ENCODE data around the gene EGLN3. TPM values are rescaled to one million over a fixed set of nuclear protein-coding genes. Genes with fewer than 3 reads are reported as not detected.
A peak's percentile ranks its signal among the peaks of the same experiment; 100 is the strongest.
"Not testable (repeated sequence)": the region's sequence is repeated elsewhere in the genome, so short reads cannot be mapped to it uniquely, and the experiment has no call there.

The EGLN3 gene
- total and polyA plus RNA-seq, 3 donors from 2014 or later, result 2.9 to 3.4 (median 3.0) TPM

- 72 to 80% methylated on average over 6 of the region's 6 CpGs for WGBS, 2 donors
- Histone ChIP-seq H3K36me3 (ENCODE audit: low read depth, missing control alignments) (no peaks in the 10 kb centered on the region), H3K9me3 (no peaks in the 10 kb centered on the region), H3K27me3 (no peaks in the 10 kb centered on the region), H3K4me3 (peak overlapping the region in 1 of 2 donors; percentile 18), H3K4me1 (no peaks in the 10 kb centered on the region), H3K27ac (no peak overlapping the region)
- TF ChIP-seq CTCF (IDR thresholded peaks at IDR 0.05) (no peak), POLR2A (IDR thresholded peaks at IDR 0.05) (no peak)
- intact Hi-C loops (cut with DNase I; ENCODE audit: low total_unique reads), result no loop called here
- no peak for DNase-seq
Observed at GRCh38 chr14:33972583-33973081, 21.8 kb upstream of the EGLN3 start.

- intact Hi-C loops (cut with DNase I; ENCODE audit: low total_unique reads); H3K27ac ChIP-seq; H3K36me3 ChIP-seq (ENCODE audit: low read depth, missing control alignments); H3K9me3 ChIP-seq; H3K4me1 ChIP-seq; H3K4me3 ChIP-seq; H3K27me3 ChIP-seq; DNase-seq: not testable (repeated sequence)
- 96 to 100% methylated on average over 1 of the region's 1 CpG for WGBS, 2 donors
Observed at GRCh38 chr14:33969846-33970245, 19.0 kb upstream of the EGLN3 start.

- H3K27ac ChIP-seq, result no peak overlapping the region
- no peaks in the 10 kb centered on the region for H3K4me1 ChIP-seq
- TF ChIP-seq POLR2A (IDR thresholded peaks at IDR 0.05), result no peak
- TF ChIP-seq CTCF (IDR thresholded peaks at IDR 0.05), result no peak
- 60 to 64% methylated on average over 1 of the region's 1 CpG for WGBS, 2 donors
- DNase-seq, result no peak
- intact Hi-C loops (cut with DNase I; ENCODE audit: low total_unique reads), result no loop called here
- H3K9me3 ChIP-seq, result no peaks in the 10 kb centered on the region
- no peak overlapping the region for H3K4me3 ChIP-seq
- no peaks in the 10 kb centered on the region for H3K36me3 ChIP-seq (ENCODE audit: low read depth, missing control alignments)
- no peaks in the 10 kb centered on the region for H3K27me3 ChIP-seq
Observed at GRCh38 chr14:33968722-33969121, 17.8 kb upstream of the EGLN3 start.

- intact Hi-C loops (cut with DNase I; ENCODE audit: low total_unique reads), result no loop called here
Observed at GRCh38 chr14:33967138-33967537, 16.3 kb upstream of the EGLN3 start.

GRCh38 chr14:33966276-33966675, 15.4 kb upstream of the EGLN3 start:
- Histone ChIP-seq H3K27me3 (no peaks in the 10 kb centered on the region), H3K4me1 (no peaks in the 10 kb centered on the region), H3K4me3 (no peak overlapping the region), H3K36me3 (ENCODE audit: low read depth, missing control alignments) (no peaks in the 10 kb centered on the region), H3K27ac (no peak overlapping the region), H3K9me3 (no peaks in the 10 kb centered on the region)
- TF ChIP-seq CTCF (IDR thresholded peaks at IDR 0.05), result no peak
- TF ChIP-seq POLR2A (IDR thresholded peaks at IDR 0.05), result no peak
- 79 to 80% methylated on average over 6 of the region's 6 CpGs for WGBS, 2 donors
- no peak for DNase-seq
- intact Hi-C loops (cut with DNase I; ENCODE audit: low total_unique reads), result no loop called here

More at GRCh38 chr14:33967138-33967537, 16.3 kb upstream of the EGLN3 start:
- no peaks in the 10 kb centered on the region for H3K9me3 ChIP-seq
- no peak overlapping the region for H3K4me3 ChIP-seq
- no peak overlapping the region for H3K27ac ChIP-seq
- DNase-seq, result no peak
- H3K36me3 ChIP-seq (ENCODE audit: low read depth, missing control alignments), result no peaks in the 10 kb centered on the region
- no peaks in the 10 kb centered on the region for H3K4me1 ChIP-seq
- TF ChIP-seq POLR2A (IDR thresholded peaks at IDR 0.05), result no peak
- TF ChIP-seq CTCF (IDR thresholded peaks at IDR 0.05), result no peak
- WGBS, 2 donors, result 72 to 80% methylated on average over 4 of the region's 4 CpGs
- H3K27me3 ChIP-seq, result no peaks in the 10 kb centered on the region
